Ecto neural progenitor cell (in vitro differentiated cells): ENCODE results near the gene CLIP2.
A peak's percentile ranks its signal among the peaks of the same experiment; 100 is the strongest.
"Not testable (repeated sequence)": the region's sequence is repeated elsewhere in the genome, so short reads cannot be mapped to it uniquely, and the experiment has no call there.

Source experiments
- DNase-seq: peaks from one replicate; pipeline ENCODE4 v3.0.0-alpha.2; 2018; ENCODE audit warnings: low spot score

Gene CLIP2

DNA sequence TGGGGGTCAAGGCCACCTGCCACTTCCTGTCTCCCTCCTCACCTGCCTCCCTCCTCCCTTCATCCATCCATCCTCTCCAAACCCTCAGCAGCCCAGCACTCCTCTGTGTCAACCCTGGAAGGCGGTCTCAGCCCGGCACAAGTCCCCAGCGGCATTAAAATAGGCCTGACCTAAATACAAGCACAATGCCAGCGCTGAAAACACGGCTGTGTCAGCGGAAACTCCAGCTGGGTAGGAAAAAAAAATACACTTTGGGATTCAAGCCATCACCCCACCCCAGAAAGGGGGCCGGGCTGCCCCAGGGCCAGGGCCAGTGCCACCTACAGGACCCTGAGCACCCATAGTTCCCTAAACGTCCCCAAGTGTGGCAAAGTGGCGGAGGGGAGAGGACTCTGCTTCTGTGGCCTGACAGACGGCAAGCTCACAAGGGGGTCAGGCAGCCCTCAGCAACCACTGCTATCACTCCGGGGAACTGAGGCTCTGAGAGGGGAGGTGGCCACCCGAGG, 141.8 kb downstream of the CLIP2 start:
- no peak for DNase-seq

DNA sequence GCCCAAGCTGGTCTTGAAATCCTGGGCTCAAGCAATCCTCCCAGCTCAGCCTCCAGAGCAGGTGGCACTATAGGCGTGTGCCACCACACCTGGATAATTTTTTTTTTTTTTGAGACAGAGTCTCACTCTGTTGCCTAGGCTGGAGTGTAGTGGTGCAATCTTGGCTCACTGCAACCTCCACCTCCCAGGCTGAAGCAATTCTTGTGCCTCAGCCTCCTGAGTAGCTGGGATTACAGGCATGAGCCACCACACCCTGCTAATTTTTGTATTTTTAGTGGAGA, 148.0 kb downstream of the CLIP2 start:
- not testable (repeated sequence) for DNase-seq

DNA sequence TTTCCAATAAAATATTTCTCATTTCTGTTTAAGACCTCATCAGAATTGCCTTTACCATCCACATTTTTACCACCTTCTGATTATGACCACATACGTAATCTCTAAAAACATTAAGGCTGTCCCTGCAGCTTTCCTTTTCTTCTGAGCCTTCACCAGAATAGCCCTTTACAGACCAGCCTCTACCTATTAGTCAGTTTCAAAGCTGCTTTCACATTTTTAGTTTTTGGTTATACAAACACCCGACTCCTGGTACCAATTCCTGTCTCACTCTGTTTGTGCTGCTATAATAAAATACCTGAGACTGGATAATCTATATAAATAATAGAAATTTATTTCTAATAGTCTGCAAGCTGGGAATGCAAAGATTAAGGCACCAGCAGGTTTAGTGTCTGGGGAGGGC, 149.1 kb downstream of the CLIP2 start:
- no peak for DNase-seq

DNA sequence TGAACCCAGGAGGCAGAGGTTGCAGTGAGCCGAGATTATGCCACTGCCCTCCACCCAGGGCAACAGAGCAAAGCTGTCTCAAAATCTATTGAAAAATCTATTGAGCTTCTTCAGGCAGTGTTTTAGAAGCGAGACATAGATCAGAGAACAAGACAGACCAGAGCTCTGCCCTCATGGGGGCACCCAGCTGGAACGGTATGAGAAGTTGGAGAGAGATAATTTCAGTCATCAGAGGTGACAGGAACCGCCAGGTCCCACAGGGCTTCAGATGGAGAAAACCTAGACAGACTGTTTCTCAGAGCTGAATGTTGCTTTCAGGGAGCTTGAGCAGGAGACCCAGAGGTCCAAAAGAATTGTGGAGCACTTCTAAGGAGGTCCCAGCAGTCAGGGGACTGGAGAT, 150.3 kb downstream of the CLIP2 start:
- DNase-seq = no peak

DNA sequence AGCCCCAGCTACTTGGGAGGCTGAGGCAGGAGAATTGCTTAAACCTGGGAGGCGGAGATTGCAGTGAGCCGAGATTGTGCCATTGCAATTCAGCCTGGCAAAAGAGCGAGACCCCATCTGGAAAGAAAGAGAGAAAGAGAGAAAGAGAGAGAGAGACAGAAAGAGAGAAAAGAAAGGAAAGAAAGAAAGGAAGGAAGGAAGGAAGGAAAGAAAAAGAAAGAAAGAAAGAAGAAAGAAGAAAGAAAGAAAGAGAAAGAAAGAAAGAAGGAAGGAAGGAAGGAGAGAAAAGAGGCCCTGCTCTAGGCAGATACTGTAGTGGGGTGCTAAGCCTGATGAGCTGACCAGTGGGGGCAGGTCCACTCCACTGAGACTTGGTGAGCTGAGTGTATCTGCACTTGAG, 150.9 kb downstream of the CLIP2 start:
- DNase-seq = not testable (repeated sequence)

DNA sequence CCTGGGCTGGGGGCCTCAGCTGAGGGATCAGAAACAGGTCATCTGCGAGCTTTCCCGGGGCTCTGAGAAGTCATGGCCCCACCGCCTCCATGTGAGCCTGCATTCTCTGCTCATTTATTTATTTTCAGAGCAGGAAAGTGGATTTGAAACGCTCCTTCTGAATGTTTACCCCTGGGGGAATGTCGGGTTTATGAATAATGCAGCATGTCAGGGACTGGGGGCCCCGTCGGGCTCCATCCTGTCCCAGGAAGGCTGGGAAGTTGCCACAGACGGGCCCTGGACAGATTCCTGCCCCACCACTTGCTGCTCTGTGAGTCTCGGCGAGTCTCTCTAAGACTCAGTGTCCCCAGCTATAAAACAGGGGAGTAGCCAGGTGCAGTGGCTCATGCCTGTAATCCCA, 152.6 kb downstream of the CLIP2 start:
- DNase-seq = no peak

DNA sequence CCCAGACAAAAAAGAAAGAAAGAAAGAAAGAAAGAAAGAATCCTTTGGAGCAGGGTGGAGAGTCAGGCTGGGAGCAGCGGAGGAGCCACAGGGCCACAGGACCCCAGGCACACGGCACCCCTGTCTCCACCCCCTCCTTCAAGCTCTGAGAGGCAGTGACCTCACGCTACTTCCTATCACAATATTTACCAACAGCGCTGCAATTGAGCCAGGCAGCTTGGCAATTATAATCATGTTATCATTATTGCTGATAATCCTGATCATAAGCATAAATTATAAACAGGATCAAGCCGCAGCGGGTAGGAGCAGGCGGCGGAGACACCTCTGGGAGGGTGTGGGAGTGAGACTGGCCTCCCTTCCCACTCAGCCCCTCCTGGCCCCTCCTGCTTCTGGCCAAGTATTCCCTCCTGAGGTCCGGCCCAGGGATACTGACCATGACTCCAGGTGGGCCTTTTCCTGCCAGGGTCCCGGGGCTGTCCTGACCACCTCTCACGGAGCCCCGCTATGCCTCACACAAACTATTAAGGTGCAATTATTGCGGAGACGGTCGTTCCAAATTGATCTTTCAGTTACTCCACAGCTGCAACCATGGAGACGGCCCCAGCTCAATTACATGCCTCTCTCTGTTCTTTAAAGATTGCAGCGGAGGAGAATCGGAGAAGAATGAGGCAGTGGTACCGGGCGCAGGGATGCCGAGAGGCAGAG, 154.5 kb downstream of the CLIP2 start:
- no peak for DNase-seq

DNA sequence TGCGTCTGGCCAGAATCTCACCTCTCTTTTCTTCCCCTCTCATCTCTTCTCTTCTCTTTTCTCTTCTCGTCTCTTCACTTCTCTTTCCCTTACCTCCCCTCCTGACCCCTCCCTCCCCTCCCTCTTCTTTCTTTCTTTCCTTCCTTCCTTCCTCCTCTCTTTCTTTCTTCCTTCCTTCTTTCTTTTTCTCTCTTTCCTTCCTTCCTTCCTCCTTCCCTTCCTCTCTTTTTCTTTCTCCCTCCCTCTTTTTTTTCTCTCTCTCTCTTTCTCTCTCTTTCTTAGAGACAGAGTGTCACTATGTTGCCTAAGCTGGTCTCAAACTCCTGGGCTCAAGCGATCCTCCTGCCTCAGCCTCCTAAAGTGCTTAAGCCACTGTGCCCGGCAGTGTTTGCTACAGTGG, 159.9 kb downstream of the CLIP2 start:
- DNase-seq = no peak

DNA sequence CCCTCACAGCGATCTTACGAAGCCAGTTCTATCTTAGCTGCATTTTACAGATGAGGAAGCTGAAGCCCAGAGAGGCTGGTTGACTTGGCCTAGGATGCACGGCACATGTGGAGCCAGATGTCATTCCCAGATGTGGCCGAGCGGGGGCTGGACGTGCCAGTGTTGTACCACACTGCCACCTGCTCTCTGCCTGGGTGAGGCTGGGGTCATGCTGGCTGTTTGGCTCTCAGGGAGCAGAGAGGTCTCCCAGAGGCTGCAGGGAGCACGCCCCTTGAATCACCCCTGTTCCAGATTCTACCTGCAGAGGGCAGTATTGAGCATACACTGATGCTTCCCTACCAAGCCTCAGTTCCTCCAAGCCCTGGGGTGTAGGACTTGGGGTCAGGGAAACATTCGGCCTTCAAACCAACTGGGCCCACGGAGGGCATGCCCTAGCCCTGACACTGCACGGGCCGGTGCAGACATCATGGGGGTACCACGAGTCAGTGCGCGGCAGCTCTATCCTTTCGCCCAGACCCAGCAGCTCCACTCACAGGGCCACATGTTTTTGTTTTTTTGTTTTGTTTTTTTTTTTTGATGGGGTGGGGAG, 160.7 kb downstream of the CLIP2 start:
- DNase-seq = peak; percentile 78

DNA sequence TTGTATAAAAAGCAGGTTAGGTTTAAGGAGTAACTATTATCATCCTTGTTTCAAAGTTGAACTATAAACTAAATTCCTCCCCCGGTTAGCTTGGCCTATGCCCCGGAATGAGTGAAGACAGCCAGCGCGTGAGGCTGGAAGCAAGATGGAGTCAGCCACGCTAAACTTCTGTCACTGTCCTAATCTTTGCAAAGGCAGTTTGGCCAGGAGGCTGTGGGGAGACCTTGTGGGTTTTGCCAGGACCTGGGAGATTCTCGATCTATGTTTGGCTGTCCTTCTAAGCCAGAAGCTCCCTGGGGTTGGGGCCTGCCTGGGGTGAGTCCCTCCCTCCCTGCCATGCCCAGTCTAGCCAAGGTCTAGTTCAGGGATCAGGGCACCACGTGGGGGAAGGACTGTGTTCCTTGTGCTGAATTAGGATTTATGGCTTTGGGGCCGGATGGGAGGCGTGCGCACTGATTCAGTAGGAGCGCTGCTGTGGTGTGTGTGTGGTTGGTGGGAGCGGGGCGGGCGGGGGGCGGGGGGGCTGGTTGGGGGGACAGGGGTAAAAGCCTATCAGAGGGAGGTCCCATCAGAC, 163.6 kb downstream of the CLIP2 start:
- DNase-seq = no peak

DNA sequence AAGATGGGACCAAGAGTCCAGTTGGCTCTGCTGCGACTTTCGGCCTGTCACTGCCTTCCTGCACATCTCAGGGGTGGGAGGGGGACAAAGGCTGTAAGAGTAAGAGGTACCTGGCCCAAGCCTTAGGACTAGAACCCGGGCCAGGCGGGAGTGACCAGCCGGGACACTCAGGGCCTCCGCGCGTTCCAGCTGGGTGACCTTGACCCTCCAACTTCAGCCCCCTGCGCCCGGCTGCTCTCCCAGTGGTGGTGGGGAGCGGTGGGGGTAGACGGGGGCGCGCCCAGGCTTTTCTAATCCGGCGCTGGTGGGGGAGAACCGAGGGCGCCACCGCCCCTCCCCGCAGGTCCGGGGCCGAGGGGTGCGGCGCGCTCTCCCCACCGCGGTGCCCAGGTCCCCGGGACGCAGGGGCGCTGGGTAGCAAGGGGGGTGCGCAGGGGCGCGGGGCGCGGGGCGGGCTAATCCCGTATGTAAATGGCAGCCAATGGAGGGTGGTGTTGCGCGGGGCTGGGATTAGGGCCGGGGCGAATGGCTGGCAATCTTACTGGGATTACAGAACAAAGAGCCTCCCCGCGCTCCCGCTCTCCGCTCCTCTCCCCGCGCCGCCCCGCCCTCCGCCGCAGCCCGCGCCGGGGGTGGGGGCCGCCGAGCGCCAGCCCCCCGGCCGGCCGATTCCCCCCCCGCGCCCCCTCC, 164.3 kb downstream of the CLIP2 start, which contains the start of gene GTF2IRD1:
Gene GTF2IRD1 (plus strand): TSS at position 585 of the 690 bp plus-strand sequence. CDS start 54,175 bp downstream, outside the sequence.
- peak; percentile 90 for DNase-seq

DNA sequence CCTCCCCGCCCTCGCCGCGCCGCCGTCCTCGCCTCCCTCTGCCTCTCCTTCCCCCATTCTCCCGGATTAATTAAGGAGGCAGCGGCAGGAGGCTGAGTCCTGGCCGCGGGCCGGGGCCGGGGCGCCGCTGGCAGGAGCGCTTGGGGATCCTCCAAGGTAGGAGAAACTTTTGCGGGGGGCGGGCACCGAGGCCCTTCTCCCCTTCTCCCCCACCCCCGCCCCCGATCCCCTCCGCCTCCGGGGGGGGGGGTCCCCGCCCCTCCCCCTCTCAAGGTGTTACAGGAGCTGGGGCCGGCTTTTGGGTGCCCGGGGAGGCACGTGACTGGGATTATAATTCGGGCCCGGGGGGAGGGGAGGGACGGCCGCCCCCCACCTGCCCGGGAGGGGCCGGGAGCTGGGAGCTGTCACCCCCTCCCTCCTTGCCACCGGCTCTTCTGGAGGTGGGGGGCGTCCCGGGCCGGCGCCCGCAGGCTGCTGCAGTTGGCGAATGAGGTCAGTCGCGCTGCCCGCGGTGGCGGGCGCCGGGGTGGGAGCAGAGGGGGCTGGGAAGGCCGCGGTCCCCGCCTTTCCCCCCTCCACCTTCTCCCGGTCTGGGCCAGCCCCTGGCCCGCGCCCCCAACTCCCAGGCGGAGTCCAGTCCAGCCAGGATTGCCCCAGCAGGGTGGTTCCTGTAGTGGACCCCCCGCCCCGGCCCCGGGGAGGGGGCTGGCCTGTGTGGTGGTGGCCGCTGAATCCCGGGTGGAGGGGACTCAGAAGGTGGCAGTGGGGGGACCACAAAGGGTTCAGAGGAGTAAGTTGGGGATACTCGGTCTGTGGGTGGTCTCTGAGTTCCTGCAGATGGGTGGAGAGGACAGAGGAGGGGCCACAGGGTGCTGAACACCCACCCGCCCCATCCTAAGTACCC, 165.1 kb downstream of the CLIP2 start:
- DNase-seq = peak; percentile 67

DNA sequence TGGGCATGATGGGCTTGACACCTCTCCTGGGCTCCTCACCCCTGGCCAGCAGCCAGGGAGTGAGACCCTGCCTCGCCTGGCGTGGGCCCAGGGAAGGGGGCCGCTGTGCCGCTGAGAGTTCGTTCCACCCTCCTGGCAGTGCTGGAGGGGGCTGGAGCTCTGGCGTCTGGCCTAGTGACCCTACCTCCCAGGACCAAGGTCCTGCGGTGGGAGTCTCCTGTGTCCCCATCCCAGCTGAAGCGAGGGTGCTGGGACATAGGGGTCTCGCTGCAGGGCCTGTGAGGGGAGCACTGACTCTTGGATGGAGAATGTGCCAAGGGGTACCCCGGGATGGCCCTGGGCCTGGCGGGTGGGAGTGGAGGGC, 165.7 kb downstream of the CLIP2 start:
- peak; percentile 61 for DNase-seq

DNA sequence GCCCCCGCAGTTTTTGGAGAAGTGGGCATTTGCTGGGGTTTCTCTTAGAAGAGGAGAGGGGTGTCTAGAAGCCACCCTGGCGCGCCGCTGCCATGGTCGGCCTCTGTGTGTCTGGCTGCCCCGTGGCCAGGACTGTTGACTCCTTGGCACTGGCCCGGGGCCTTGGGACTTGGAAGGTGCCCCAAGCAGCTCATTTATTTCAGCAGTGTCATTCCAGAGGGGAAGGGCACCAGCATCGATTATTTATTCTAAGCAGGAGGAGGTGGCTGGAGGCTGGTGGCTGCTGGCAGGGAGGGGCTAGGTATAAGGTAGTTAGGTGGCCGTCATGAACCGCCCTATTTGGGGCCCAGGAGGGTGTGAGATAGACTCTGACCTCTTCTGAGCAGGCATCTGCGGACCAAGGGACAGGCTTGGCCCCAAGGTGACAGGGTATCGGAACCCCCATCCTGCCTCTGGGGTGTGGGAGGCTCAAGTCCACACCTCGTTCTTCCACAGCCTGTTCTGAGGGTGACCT, 166.1 kb downstream of the CLIP2 start:
- DNase-seq = no peak
